Keratinocyte (primary cell): ENCODE measurements around the gene CTNNA2. TPM values are rescaled to one million over a fixed set of nuclear protein-coding genes. Genes with fewer than 3 reads are reported as not detected.

Source experiments
- DNase-seq: peaks from one replicate; pipeline ENCODE4 v3.0.0-alpha.2; 2011; ENCODE audit warnings: low read depth, missing footprints, low spot score
- FAIRE-seq: peaks from 2 replicates; lab custom pipeline; 2011; peaks lifted over from hg19 to GRCh38; lab: Jason Lieb, UNC
- H2AFZ ChIP-seq: 2 replicates; pipeline ENCODE4 v1.6.0; 2012; ENCODE audit warnings: low read length, control low read depth, inconsistent platforms; ENCODE audit not compliant: control insufficient read depth
- H3K27ac ChIP-seq: 2 replicates; pipeline ENCODE4 v1.5.1; 2011; ENCODE audit warnings: low read length; ENCODE audit not compliant: control insufficient read depth, insufficient read depth
- H3K27me3 ChIP-seq: 3 replicates; pipeline ENCODE4 v1.6.0; 2011; ENCODE audit warnings: low read length; ENCODE audit not compliant: control insufficient read depth, insufficient read depth; ENCODE audit errors: extremely low read depth
- H3K36me3 ChIP-seq, 2 experiments: 2 replicates in 1 of 2; 3 replicates in 1 of 2; pipeline ENCODE4 v1.5.1; 2011; ENCODE audit warnings: low read length in 2 of 2, mild to moderate bottlenecking in 1 of 2; ENCODE audit not compliant: control insufficient read depth in 2 of 2, insufficient read depth in 2 of 2; ENCODE audit errors: extremely low read depth in 1 of 2
- H3K4me1 ChIP-seq: 3 replicates; pipeline ENCODE4 v1.5.1; 2011; ENCODE audit warnings: low read length; ENCODE audit not compliant: control insufficient read depth, insufficient read depth; ENCODE audit errors: extremely low read depth
- H3K4me2 ChIP-seq: 3 replicates; pipeline ENCODE4 v1.6.0; 2011; ENCODE audit warnings: low read depth, low read length; ENCODE audit not compliant: control insufficient read depth, insufficient read depth; ENCODE audit errors: extremely low read depth
- H3K4me3 ChIP-seq, 3 experiments: fragments of 200-600 bp in 1 of 3; sonication (generic) in 1 of 3; 2 replicates in 2 of 3; 3 replicates in 1 of 3; pipeline ENCODE4 v1.5.1; 2011 to 2016; ENCODE audit warnings: low read length in 3 of 3, mild to moderate bottlenecking in 3 of 3, control low read depth in 2 of 3, inconsistent platforms in 1 of 3, low read depth in 1 of 3, mixed read lengths in 1 of 3, mixed run types in 1 of 3, moderate library complexity in 1 of 3; ENCODE audit not compliant: control insufficient read depth in 2 of 3, insufficient read depth in 2 of 3; ENCODE audit errors: extremely low read depth in 1 of 3
- H3K79me2 ChIP-seq: 2 replicates; pipeline ENCODE4 v1.6.0; 2012; ENCODE audit warnings: low read length; ENCODE audit not compliant: control insufficient read depth, insufficient read depth
- H3K9ac ChIP-seq: 3 replicates; pipeline ENCODE4 v1.6.0; 2011; ENCODE audit warnings: low read length; ENCODE audit not compliant: control insufficient read depth, insufficient read depth; ENCODE audit errors: extremely low read depth
- H3K9me1 ChIP-seq: 3 replicates; pipeline ENCODE4 v1.6.0; 2011; ENCODE audit warnings: low read length; ENCODE audit not compliant: control insufficient read depth, insufficient read depth; ENCODE audit errors: extremely low read depth
- H3K9me3 ChIP-seq: 2 replicates; pipeline ENCODE4 v1.5.1; 2012; ENCODE audit warnings: low read depth, low read length; ENCODE audit not compliant: control insufficient read depth
- H4K20me1 ChIP-seq: 3 replicates; pipeline ENCODE4 v1.6.0; 2011; ENCODE audit warnings: low read length; ENCODE audit not compliant: control insufficient read depth, insufficient read depth; ENCODE audit errors: extremely low read depth
- CTCF ChIP-seq, 3 experiments: IDR thresholded peaks in 1 of 3; conservative IDR thresholded peaks in 1 of 3; optimal IDR thresholded peaks in 1 of 3; 2 replicates in 2 of 3; 3 replicates in 1 of 3; pipeline versions ENCODE3 to v1.5.1; 2011; ENCODE audit warnings: low read length in 3 of 3, mild to moderate bottlenecking in 3 of 3, moderate library complexity in 2 of 3, control low read depth in 1 of 3, inconsistent platforms in 1 of 3; ENCODE audit not compliant: insufficient read depth in 2 of 3; ENCODE audit errors: extremely low read depth in 1 of 3
- EZH2 ChIP-seq: IDR thresholded peaks from one replicate; pipeline ENCODE4 v1.6.1; 2012; ENCODE audit warnings: inconsistent platforms, mild to moderate bottlenecking, low read length, moderate library complexity
- dilution Hi-C: fragments of 300-500 bp; cut with MboI; formaldehyde crosslinking; loops from one replicate; pipeline ENCODE4 v1.7.0; 2020; ENCODE audit warnings: low sequenced_read_pairs; ENCODE audit not compliant: extremely low pct_ligation_motif_present
- polyA plus RNA-seq, 5 experiments: library from polyadenylated mRNA; depleted of rRNA in 3 of 5; stranded (reverse) in 3 of 5; stranded (forward) in 1 of 5; unstranded in 1 of 5; fragments of >200 nt; gene quantifications; 1 replicate in 1 of 5; 2 replicates in 3 of 5; 3 replicates in 1 of 5; pipeline versions ENCODE4 v1.2.1 to v1.2.3, GENCODE V29; 2011 to 2012; ENCODE audit warnings: missing spikeins in 2 of 5, low read depth in 1 of 5, low replicate concordance in 1 of 5

CTNNA2 gene
- polyA plus RNA-seq, 1 donor (not counting 4 experiments of a cell fraction or from before 2014, with no cell fraction given) = not detected

GRCh38 chr2:80242355-80242910 lies 729.6 kb downstream of the CTNNA2 start:
- Histone ChIP-seq H4K20me1 (no peaks in the 10 kb centered on the region), H3K79me2 (no peaks in the 10 kb centered on the region), H3K36me3 (no peaks in the 10 kb centered on the region), H3K27me3 (no peaks in the 10 kb centered on the region), H3K4me3 (no peak overlapping the region), H3K4me1 (no peaks in the 10 kb centered on the region), H3K27ac (no peak overlapping the region), H2AFZ (no peak overlapping the region), H3K9me3 (no peaks in the 10 kb centered on the region), H3K9ac (no peak overlapping the region), H3K9me1 (no peaks in the 10 kb centered on the region), H3K4me2 (no peak overlapping the region)
- DNase-seq = no peak
- TF ChIP-seq EZH2 = no peak
- TF ChIP-seq CTCF (optimal IDR thresholded peaks at IDR 0.05 in 1 of 3, IDR thresholded peaks at IDR 0.05 in 1 of 3, conservative IDR thresholded peaks at IDR 0.05 in 1 of 3; ENCODE audit: extremely low read depth in 1 of 3, insufficient read depth in 2 of 3, low read length in 3 of 3) = no peak
- dilution Hi-C loops = no loop called here
- no peak for FAIRE-seq

DNA sequence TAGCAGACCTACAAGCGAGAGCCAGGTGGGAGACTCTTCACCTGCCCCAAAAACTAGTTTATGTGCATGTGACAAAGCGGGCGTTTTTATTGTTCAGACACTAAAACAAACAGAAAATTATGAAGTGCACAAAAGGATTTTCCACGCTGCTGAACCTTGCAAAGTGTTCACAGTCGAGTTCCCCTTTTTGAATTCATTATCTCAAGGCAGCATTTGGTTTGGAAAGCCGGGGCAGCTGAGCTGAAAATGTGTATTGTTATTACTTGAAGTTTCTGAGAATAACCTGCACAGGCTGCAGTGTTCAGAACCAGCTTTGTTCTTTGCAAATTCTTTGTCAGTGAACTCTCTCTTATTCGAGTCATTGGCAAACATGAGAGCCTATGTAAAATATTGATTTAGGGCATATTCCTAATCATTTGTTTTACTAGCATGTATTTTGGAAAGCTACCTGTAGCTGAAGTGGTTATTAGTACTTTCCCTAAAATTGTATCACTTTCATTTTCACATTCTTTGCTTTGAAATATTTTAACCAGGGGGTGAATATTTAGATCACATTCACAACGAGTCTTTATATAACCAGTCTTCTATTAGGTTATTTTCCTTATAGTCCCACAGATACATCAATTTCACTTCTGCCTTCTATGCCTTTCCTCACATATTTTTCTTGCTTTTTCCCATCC lies 732.2 kb downstream of the CTNNA2 start:
- Histone ChIP-seq H3K9ac (no peak overlapping the region), H3K4me1 (no peaks in the 10 kb centered on the region), H4K20me1 (no peaks in the 10 kb centered on the region), H3K9me1 (no peaks in the 10 kb centered on the region), H3K27me3 (no peaks in the 10 kb centered on the region), H3K9me3 (no peaks in the 10 kb centered on the region), H3K36me3 (no peaks in the 10 kb centered on the region), H3K4me3 (no peak overlapping the region), H3K4me2 (no peak overlapping the region), H3K27ac (no peak overlapping the region), H3K79me2 (no peaks in the 10 kb centered on the region), H2AFZ (no peak overlapping the region)
- dilution Hi-C loops = no loop called here
- TF ChIP-seq CTCF (optimal IDR thresholded peaks at IDR 0.05 in 1 of 3, IDR thresholded peaks at IDR 0.05 in 1 of 3, conservative IDR thresholded peaks at IDR 0.05 in 1 of 3; ENCODE audit: extremely low read depth in 1 of 3, insufficient read depth in 2 of 3, low read length in 3 of 3) (no peak), EZH2 (no peak)
- DNase-seq (no peak), FAIRE-seq (no peak)
